Measurements from ENCODE around the gene RNF121.

DNA sequence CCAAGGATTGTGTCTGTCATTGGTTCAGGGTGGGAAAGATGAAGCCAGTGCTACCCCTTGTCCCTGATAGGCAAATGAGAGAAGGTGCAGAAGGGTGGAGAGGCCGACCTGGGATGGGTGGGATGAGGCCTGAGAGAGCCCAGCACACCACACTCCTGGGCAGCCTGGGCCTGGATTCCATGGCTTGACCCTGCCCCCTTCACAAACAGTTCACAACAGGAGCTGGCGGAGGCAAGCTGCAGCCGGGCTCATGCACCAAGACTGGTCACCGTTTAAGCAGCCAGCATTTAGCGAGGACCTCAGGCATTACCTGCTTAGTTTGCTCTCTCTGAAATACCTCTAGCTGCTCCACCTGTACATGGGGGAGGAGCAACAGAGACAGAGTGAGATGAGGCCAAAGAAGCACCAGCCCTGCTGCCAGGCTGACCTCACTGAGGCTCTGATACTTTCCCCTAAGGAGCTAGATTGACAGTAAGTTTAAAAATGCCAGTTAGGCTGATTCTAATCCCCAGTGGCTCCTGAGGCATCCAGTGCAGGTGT is 83.3 kb downstream of the RNF121 start:
- TF ChIP-seq TAF1 (conservative IDR thresholded peaks at IDR 0.05) = no peak
- TF ChIP-seq, protein P1, sequence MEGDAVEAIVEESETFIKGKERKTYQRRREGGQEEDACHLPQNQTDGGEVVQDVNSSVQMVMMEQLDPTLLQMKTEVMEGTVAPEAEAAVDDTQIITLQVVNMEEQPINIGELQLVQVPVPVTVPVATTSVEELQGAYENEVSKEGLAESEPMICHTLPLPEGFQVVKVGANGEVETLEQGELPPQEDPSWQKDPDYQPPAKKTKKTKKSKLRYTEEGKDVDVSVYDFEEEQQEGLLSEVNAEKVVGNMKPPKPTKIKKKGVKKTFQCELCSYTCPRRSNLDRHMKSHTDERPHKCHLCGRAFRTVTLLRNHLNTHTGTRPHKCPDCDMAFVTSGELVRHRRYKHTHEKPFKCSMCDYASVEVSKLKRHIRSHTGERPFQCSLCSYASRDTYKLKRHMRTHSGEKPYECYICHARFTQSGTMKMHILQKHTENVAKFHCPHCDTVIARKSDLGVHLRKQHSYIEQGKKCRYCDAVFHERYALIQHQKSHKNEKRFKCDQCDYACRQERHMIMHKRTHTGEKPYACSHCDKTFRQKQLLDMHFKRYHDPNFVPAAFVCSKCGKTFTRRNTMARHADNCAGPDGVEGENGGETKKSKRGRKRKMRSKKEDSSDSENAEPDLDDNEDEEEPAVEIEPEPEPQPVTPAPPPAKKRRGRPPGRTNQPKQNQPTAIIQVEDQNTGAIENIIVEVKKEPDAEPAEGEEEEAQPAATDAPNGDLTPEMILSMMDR (IDR thresholded peaks at IDR 0.05; ENCODE audit: low read depth, low read length, missing input control) = no peak
- TF ChIP-seq RAD21 (IDR thresholded peaks at IDR 0.05) = no peak
- TF ChIP-seq, protein P2, sequence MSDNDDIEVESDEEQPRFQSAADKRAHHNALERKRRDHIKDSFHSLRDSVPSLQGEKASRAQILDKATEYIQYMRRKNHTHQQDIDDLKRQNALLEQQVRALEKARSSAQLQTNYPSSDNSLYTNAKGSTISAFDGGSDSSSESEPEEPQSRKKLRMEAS (IDR thresholded peaks at IDR 0.05) = no peak
- TF ChIP-seq GABPA (IDR thresholded peaks at IDR 0.05 in 1 of 2, conservative IDR thresholded peaks at IDR 0.05 in 1 of 2) = no peak
